Thoracic aorta (tissue), 2 donors: ENCODE data around the gene DMRTB1. TPM values are rescaled to one million over a fixed set of nuclear protein-coding genes. Genes with fewer than 3 reads are reported as not detected.

Experiments used
- ATAC-seq: fragments of 150-250 bp; one replicate; pipeline ENCODE4 v1.8.0; 2017; ENCODE audit warnings: low read depth; ENCODE audit not compliant: insufficient number of reproducible peaks, low FRiP score
- DNase-seq: peaks from one replicate; pipeline ENCODE4 v3.0.0-alpha.2; 2020; ENCODE audit warnings: low spot score
- H3K27ac ChIP-seq, 2 donors: fragments of 200-600 bp; sonication (generic); 1 replicate in 1 of 2; 2 replicates in 1 of 2; pipeline ENCODE4 v1.5.1; 2016; ENCODE audit warnings: mild to moderate bottlenecking in 2 of 2, moderate library complexity in 2 of 2
- H3K27me3 ChIP-seq: fragments of 200-600 bp; sonication (generic); replicated peaks from 2 replicates; pipeline ENCODE4 v1.6.0; 2016; ENCODE audit warnings: mild to moderate bottlenecking; ENCODE audit not compliant: insufficient read depth
- H3K36me3 ChIP-seq: fragments of 200-600 bp; sonication (generic); one replicate; pipeline ENCODE4 v1.5.1; 2016
- H3K4me1 ChIP-seq, 2 donors: fragments of 200-600 bp; sonication (generic); 1 replicate in 1 of 2; 2 replicates in 1 of 2; pipeline versions ENCODE4 v1.5.1 to v1.6.0; 2016; ENCODE audit warnings: low read depth in 2 of 2, mild to moderate bottlenecking in 1 of 2; ENCODE audit not compliant: control insufficient read depth in 1 of 2
- H3K4me3 ChIP-seq: fragments of 200-600 bp; sonication (generic); 2 replicates; pipeline ENCODE4 v1.5.1; 2016; ENCODE audit warnings: mild to moderate bottlenecking
- H3K9me3 ChIP-seq: fragments of 200-600 bp; sonication (generic); 2 replicates; pipeline ENCODE4 v1.5.1; 2016
- total RNA-seq, 2 donors: library from RNA; depleted of rRNA; stranded (reverse); fragments of >200 nt; gene quantifications; one replicate each; pipeline versions ENCODE4 v1.1.0 to v1.2.3, GENCODE V29; 2016
- TF ChIP-seq, protein P1 (sequence below): fragments of 200-600 bp; sonication (generic); IDR thresholded peaks from one replicate; pipeline ENCODE4 v1.5.1; 2019; ENCODE audit warnings: antibody characterized with exemption

Gene DMRTB1
- total RNA-seq, 2 donors from 2014 or later: not detected

DNA sequence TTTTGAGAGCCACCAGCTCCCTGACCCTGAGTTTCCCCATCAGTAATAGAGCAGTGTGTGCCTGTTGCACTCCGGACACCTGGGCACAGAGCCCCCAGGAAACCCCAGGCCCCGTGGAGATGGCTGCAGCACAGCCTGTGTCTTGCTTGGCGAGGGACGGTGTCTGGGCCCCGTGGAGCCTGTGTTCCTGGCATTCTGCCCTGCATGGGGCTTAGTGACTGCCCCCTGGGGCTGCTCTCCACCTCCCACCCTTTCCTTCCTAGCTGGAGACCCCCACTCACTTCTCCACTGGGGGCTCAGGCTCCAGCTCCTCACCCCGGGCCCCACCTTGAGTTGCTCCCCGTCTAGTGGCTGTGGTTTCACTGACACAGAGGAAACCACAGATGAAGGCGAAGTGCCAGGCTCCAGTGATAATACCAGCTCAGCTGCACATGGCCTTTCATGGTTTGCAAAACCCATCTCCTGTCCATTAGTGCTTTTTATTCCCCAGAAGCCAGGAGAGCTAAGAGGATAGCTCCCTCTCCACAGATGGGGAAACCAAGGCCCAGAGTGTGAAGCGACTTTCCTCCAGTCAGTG, 39.4 kb downstream of the DMRTB1 start:
- Histone ChIP-seq H3K27me3 (no peaks in the 10 kb centered on the region), H3K27ac (no peak overlapping the region), H3K4me3 (no peak overlapping the region), H3K36me3 (no peaks in the 10 kb centered on the region), H3K9me3 (no peaks in the 10 kb centered on the region), H3K4me1 (no peaks in the 10 kb centered on the region)
- DNase-seq: no peak
- no peak for ATAC-seq
- TF ChIP-seq, protein P1, sequence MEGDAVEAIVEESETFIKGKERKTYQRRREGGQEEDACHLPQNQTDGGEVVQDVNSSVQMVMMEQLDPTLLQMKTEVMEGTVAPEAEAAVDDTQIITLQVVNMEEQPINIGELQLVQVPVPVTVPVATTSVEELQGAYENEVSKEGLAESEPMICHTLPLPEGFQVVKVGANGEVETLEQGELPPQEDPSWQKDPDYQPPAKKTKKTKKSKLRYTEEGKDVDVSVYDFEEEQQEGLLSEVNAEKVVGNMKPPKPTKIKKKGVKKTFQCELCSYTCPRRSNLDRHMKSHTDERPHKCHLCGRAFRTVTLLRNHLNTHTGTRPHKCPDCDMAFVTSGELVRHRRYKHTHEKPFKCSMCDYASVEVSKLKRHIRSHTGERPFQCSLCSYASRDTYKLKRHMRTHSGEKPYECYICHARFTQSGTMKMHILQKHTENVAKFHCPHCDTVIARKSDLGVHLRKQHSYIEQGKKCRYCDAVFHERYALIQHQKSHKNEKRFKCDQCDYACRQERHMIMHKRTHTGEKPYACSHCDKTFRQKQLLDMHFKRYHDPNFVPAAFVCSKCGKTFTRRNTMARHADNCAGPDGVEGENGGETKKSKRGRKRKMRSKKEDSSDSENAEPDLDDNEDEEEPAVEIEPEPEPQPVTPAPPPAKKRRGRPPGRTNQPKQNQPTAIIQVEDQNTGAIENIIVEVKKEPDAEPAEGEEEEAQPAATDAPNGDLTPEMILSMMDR: no peak

DNA sequence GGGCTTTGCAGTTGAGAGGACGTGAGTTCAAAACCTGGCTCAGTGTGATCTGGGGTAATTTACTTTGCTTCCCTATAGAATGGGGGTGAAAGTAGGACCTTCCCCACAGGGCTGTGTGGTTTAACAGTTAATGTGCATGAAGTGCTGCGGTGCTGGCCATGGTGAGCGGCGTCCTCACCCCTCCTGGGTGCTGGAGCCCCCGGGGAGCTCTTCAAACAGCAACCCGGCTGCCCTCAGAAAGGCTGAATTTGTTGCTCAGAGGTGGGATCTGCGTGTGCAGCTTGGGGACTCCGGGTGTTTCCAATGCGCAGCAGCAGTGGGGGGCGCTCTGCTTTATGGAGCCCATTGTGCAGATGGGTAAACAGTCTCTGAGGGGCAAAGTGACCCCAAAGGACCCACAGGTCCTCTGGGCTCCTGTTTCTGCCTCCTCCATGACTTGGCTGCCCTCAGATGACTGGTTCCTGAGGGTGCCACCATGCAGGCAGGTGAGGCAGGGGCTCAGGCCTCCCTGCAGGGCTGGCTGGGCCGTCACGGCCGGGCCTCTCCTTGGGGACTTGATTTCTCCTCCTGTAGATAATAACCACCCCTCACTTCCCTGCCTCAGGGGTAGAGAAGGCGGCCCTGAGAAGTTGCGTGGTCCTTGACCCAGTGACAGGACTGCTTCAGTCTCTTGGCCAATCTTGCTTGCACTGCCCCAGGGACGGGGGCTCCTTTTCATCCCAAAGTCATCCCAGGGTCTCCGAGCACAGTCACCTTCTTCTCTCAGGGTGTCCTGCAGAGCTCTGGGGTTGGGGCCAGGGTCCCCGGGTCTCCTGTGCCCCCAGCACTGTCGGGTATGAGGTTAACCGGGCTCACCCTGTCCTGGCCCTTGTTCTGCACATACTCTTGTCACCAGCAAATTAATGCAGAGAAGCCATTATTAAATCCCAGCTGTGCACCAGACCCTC, 40.3 kb downstream of the DMRTB1 start:
- H3K36me3 ChIP-seq: no peaks in the 10 kb centered on the region
- DNase-seq (no peak), ATAC-seq (no peak)
- no peak overlapping the region for H3K27ac ChIP-seq
- no peaks in the 10 kb centered on the region for H3K4me1 ChIP-seq
- no peaks in the 10 kb centered on the region for H3K9me3 ChIP-seq
- H3K27me3 ChIP-seq: no peaks in the 10 kb centered on the region
- TF ChIP-seq, protein P1: no peak
- no peak overlapping the region for H3K4me3 ChIP-seq

DNA sequence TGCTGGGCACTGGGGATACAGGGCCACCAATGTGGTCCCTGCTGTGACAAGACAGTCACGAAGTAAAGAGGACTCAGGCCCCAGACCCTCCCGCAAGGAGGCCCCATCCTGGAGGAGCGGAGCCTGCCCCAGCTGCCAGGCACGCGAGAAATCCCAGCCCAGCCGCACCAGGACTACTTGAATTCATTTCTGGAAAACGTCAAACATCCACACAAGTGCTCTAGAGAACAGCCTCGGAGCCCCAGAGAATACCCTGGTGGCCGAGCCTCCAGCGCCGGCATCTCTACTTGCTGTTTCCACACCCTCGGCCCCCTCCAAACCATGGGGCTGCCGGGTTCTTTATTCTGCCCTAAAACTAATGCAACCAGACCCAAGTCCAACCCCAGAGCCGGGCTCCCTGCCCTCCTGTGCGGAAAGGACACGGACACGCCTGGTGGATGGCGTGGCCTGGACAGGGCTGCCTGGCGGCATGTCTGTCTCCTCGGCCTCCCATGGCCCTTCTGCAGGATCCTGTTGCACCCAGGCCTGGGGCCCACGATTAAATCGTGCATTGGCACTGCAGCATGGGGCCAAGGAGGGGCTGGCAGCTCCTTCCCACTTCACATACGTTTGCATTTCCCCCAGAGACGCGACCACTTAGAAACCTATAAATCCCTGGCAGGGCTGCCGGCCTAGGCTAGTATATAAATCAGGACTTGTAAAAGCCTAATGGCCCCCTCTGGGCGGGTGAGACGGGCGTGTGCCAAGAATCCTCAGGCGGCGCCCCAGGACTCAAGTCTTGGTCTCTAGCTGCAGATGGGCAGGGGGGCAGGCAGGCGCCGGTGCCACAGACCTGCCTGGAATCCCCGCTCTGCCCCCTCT, 41.2 kb downstream of the DMRTB1 start:
- ATAC-seq (no peak), DNase-seq (no peak)
- H3K9me3 ChIP-seq: no peaks in the 10 kb centered on the region
- TF ChIP-seq, protein P1: no peak
- no peaks in the 10 kb centered on the region for H3K27me3 ChIP-seq
- H3K4me3 ChIP-seq: no peak overlapping the region
- no peak overlapping the region for H3K27ac ChIP-seq
- H3K4me1 ChIP-seq: no peaks in the 10 kb centered on the region
- no peaks in the 10 kb centered on the region for H3K36me3 ChIP-seq

DNA sequence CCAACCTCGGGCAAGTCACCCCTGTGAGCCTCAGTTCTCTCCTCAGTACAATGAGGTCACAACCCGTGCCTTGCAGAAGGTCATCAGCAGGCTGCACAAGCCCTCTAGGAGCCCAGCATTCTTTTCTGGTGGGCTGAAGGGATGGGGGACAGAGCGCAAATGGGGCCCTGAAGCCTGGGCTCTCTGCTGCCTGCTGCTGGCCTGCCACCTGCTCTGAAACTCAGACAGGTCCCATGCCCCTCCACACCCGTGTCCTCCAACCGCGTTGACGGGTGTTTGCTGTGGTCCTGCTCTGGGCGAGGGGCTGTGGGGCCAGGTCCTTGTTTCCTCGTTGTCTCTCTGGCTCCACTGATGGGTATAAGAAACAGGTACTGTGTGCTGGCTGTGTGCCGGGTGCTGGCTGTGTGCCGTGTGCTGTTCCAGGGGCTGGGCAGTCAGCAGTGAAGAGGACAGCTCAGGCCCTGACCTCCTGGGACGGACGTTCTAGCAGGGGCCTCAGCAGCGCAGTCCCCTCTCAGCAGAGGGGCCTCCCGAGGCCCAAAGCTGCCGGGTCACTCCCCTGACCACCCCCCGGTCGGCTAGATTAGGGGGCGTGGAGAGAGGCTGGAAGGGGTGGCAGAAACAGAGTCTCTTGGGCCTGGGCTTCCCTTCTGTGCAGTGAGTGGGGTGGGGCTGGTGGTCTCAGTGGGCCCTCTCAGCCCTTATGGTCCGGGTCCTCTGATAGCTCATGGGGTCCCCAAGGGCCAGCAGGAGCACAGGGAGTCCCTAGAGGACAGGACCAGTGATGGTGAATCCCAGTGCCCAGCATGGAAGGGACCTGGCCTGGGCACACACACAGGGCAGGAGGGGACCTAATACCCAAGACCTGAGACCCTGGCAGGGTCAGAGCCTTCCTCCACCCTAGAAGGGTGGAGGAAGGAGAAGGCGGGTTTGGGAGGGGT, 42.1 kb downstream of the DMRTB1 start:
- no peak for DNase-seq
- H3K27me3 ChIP-seq: no peaks in the 10 kb centered on the region
- ATAC-seq: no peak
- no peak overlapping the region for H3K4me3 ChIP-seq
- H3K9me3 ChIP-seq: no peaks in the 10 kb centered on the region
- H3K4me1 ChIP-seq: no peaks in the 10 kb centered on the region
- H3K36me3 ChIP-seq: no peaks in the 10 kb centered on the region
- no peak overlapping the region for H3K27ac ChIP-seq
- TF ChIP-seq, protein P1: no peak
